NCI-H1930 (cell line): ENCODE measurements around the gene MRFAP1.
"Not testable (repeated sequence)": the region's sequence is repeated elsewhere in the genome, so short reads cannot be mapped to it uniquely, and the experiment has no call there.

Source experiments
- DNase-seq, 2 experiments: peaks; one replicate each; lab custom pipeline; 2025; lab: John Stamatoyannopoulos, UW

Gene MRFAP1

GRCh38 chr4:6668391-6668790 lies 27.9 kb downstream of the MRFAP1 start:
- no peak for DNase-seq

DNA sequence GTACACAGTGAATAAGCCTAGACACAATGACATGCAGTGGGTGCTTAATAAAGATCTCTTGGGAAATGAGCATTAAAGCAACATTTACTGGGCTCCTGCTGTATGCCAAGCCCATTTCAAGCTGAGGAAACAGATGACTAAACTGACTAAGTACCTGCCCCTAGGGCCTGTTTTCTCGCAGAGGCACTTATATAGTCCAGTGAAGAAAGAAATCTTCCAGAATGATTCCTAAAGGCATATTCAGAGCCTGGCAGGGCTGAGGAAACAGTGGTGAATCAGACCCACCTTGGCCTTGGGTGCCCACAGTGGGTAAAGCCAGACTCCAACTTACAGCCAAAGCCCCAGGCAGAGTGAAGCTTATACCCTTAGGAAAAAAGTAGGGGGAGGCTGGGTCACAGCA lies 31.2 kb downstream of the MRFAP1 start:
- no peak for DNase-seq

GRCh38 chr4:6672131-6672530 lies 31.6 kb downstream of the MRFAP1 start:
- DNase-seq = no peak

- DNase-seq = not testable (repeated sequence)
These were observed 32.2 kb downstream of the MRFAP1 start for GRCh38 chr4:6672541-6673190.

GRCh38 chr4:6673191-6673659 lies 32.7 kb downstream of the MRFAP1 start:
- DNase-seq = peak in 1 of 2 experiments; percentile 24

GRCh38 chr4:6673660-6674499 lies 33.4 kb downstream of the MRFAP1 start:
- peak; percentile 93 to 96 for DNase-seq

- peak in 1 of 2 experiments; percentile 19 for DNase-seq
These were observed 34.1 kb downstream of the MRFAP1 start for GRCh38 chr4:6674500-6675149.

- no peak for DNase-seq
These were observed 36.5 kb downstream of the MRFAP1 start for GRCh38 chr4:6676722-6677558.

DNA sequence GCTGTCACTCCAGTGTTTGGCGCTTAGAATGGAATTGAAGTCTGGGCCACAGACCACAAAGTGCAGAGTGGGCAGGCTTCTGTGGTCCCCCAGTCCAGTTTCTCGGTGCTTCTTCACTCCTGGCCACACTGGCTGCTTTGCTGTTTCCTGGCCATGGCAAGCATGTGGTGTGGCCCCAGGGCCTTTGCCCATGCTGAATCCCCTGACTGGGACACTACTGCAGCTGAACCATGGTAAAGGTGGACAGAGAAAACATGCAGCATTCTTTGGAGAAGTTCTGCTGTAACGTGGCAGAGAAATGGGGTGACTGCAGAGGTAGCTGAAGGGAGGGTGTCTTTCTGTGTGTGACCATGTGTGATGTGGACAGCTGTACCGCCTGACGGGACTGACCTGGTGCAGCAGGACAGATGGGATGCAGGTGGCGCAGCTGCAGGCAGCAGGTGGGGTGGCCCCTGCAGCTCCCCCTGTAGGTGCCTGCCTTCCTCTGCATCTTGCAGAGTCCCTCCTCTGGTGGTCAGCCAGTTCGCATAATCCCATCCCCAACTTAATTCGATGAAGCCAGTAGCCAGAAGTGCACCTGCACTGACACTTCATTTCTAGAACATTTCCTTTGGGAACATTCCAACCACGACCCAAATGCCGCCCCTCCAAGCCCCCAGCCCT lies 40.0 kb downstream of the MRFAP1 start:
- DNase-seq = no peak

- DNase-seq = no peak
These were observed 40.7 kb downstream of the MRFAP1 start for GRCh38 chr4:6681191-6681590.

GRCh38 chr4:6682862-6683590 lies 42.5 kb downstream of the MRFAP1 start:
- DNase-seq = no peak

- DNase-seq = no peak
These were observed 44.2 kb downstream of the MRFAP1 start for GRCh38 chr4:6684656-6685055.

DNA sequence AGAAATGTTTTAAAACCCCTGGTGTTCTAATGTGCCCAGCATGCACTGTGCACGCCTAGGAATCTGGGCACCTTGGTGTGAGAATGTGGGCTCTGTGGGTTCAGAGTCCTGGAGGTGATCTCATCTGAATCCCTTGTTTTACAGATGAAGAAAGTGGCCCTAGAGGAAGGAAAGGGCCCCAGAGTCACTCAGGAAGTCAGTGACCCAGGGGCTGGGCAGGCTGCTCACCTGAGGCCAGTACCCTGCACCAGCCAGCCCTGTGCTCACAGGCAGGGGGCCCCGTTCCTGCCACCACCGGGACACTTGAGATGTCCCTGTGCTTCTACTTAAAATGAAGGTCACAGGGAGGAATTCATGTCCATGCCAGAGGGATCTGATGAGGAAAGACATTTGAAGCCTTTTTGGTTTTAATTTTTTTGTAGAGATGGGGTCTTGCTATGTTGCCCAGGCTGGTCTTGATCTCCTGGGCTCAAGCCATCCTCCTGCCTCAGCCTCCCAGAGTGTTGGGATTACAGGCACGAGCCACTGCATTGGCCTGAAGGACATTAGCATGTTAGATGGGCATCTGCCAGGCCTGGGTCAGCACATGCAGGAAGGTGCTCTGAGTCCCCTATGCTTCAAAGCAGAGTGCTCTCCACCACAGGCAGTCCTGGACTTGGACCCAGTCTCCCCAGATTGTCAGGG lies 45.8 kb downstream of the MRFAP1 start:
- DNase-seq = no peak

- DNase-seq = no peak
These were observed 47.7 kb downstream of the MRFAP1 start for GRCh38 chr4:6687947-6688878.

DNA sequence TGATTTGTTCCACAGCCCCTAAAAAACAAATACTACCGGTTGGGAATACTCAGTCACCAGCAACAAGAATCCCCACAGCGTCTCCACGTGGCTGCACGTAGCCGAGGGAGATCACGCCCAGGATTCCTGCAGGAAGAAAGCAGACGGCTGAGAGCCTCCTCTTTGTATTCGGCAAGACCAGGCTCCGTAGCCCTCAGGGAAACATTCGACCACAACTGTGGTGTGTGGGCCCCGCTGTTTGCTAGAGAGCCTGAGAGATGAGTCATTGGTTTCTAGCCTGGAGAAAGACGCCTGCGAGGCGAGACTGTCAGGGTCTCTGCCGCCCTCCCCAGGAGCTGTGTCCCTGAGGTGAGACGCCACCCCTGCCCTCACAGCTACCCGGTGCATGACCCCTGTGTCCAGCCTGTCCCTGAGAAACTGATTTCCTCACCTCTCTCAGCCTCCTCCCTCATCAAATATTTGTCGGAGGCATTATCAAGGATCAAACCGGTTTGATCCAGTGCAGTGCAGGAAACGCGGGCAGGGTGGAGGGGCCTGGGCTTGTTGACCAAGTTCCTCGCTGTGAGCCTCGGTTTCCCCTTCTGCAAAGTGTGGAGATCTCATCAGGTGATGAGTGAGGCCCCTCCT lies 48.5 kb downstream of the MRFAP1 start:
- no peak for DNase-seq

DNA sequence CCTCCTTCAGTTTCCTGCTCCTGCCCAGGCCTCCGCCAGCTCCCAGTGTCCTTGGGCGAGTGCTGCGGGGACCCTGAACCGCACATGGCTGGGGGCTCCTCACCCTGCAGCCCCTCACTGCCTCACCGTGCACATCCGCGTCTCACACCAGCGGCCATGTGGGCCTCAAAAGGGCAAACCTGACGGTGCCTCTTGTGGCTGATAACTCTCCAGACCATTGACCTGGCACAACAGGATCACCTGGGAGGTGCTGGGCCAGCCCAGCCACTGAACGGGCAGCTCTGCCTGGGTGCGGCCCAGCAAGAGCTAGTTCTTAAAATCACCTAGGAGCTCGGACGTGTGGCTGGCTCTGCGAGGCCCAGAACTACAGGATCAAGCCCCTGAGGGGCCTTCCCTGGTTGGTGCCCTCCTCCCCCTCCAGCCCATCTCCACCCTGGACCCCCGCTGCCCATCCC lies 49.0 kb downstream of the MRFAP1 start:
- no peak for DNase-seq
